Neutrophil (primary cell): ENCODE results near the gene TMCC2.

Experiments
- H3K27ac ChIP-seq: fragments of 200-600 bp; sonication (generic); 2 replicates; pipeline ENCODE4 v1.5.1; 2016; ENCODE audit warnings: mild to moderate bottlenecking, moderate library complexity
- H3K27me3 ChIP-seq: fragments of 200-600 bp; sonication (generic); 2 replicates; pipeline ENCODE4 v1.6.0; 2016; ENCODE audit warnings: mild to moderate bottlenecking
- H3K36me3 ChIP-seq: fragments of 200-600 bp; sonication (generic); 2 replicates; pipeline ENCODE4 v1.5.1; 2017
- H3K4me1 ChIP-seq, 2 experiments: fragments of 200-600 bp in 1 of 2; sonication (generic) in 1 of 2; 1 replicate in 1 of 2; 2 replicates in 1 of 2; pipeline versions ENCODE4 v1.5.1 to v1.6.1; 2013 to 2016; ENCODE audit warnings: low read depth in 1 of 2, low read length in 1 of 2, mild to moderate bottlenecking in 1 of 2, moderate library complexity in 1 of 2; ENCODE audit not compliant: control insufficient read depth in 1 of 2, insufficient read depth in 1 of 2
- H3K4me3 ChIP-seq, 2 experiments: fragments of 200-600 bp in 1 of 2; sonication (generic) in 1 of 2; 1 replicate in 1 of 2; 2 replicates in 1 of 2; pipeline ENCODE4 v1.5.1; 2013 to 2016; ENCODE audit warnings: low read depth in 1 of 2, low read length in 1 of 2, mild to moderate bottlenecking in 1 of 2, moderate library complexity in 1 of 2
- H3K9me3 ChIP-seq: fragments of 200-600 bp; sonication (generic); 2 replicates; pipeline ENCODE4 v1.5.1; 2016
- TF ChIP-seq, protein P1 (sequence below): fragments of 200-600 bp; sonication (generic); IDR thresholded peaks from 2 replicates; pipeline ENCODE4 v1.5.1; 2016; ENCODE audit warnings: antibody characterized with exemption

Gene TMCC2

DNA sequence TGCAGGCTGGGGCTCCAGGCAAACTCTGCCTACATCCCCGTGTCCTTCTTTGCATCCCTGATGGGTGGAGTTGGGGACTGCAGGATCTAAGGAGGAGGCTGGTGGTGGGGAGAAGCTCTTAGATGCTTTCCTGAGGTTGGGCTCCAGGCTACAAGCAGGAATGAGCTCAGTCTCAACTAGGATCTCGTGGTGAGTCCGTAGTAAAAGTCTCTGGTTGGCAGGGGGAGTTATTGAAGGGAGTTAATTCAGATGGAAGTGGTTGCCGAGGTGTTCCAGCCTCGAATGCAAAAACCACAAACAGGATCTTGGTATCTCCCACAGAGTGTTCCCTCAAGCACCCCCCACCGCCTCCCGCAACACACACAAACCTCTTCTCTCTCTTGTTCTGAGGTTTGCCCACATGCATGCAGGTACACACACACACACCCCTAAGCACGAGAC, 35.0 kb downstream of the TMCC2 start:
- Histone ChIP-seq H3K4me3 (no peak overlapping the region), H3K4me1 (peaks cover 44 to 46% of the 10 kb centered on the region in 2 experiments), H3K36me3 (no peaks in the 10 kb centered on the region), H3K27ac (no peak overlapping the region), H3K27me3 (peaks cover 17% of the 10 kb centered on the region), H3K9me3 (no peaks in the 10 kb centered on the region)
- TF ChIP-seq, protein P1, sequence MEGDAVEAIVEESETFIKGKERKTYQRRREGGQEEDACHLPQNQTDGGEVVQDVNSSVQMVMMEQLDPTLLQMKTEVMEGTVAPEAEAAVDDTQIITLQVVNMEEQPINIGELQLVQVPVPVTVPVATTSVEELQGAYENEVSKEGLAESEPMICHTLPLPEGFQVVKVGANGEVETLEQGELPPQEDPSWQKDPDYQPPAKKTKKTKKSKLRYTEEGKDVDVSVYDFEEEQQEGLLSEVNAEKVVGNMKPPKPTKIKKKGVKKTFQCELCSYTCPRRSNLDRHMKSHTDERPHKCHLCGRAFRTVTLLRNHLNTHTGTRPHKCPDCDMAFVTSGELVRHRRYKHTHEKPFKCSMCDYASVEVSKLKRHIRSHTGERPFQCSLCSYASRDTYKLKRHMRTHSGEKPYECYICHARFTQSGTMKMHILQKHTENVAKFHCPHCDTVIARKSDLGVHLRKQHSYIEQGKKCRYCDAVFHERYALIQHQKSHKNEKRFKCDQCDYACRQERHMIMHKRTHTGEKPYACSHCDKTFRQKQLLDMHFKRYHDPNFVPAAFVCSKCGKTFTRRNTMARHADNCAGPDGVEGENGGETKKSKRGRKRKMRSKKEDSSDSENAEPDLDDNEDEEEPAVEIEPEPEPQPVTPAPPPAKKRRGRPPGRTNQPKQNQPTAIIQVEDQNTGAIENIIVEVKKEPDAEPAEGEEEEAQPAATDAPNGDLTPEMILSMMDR, result no peak

DNA sequence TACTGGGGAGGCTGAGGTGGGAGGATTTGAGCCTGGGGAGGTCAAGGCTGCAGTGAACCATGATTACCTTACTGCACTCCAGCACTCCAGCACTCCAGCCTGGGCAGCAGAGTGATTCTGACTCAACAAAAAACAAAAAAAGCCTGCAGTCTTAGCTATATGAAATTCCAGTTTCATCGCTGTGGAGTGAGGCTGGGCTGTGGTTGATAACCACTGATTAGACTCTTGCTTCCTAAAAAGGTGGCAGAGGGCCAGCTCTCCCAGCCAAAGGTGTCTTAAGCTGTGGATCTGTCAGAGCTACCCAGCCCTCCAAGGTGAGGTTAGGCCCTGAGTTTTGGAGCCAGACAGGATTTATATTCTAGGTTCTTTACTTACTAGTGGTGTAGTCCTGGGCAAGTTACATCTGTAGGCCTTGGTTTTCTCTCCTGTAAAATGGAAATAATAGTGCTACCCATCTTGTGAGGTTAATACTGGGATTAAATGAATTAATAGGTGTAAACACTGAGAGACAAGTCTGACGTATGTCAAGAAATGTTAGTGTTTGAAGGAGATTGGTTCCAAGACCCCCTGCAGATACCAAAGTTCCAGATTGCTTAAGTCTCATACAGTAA, 35.9 kb downstream of the TMCC2 start:
- H3K4me1 ChIP-seq, result peaks cover 42% of the 10 kb centered on the region in 2 experiments
- no peak overlapping the region for H3K27ac ChIP-seq
- no peaks in the 10 kb centered on the region for H3K36me3 ChIP-seq
- no peak overlapping the region for H3K4me3 ChIP-seq
- TF ChIP-seq, protein P1, result no peak
- H3K27me3 ChIP-seq, result peaks cover 17% of the 10 kb centered on the region
- H3K9me3 ChIP-seq, result no peaks in the 10 kb centered on the region

DNA sequence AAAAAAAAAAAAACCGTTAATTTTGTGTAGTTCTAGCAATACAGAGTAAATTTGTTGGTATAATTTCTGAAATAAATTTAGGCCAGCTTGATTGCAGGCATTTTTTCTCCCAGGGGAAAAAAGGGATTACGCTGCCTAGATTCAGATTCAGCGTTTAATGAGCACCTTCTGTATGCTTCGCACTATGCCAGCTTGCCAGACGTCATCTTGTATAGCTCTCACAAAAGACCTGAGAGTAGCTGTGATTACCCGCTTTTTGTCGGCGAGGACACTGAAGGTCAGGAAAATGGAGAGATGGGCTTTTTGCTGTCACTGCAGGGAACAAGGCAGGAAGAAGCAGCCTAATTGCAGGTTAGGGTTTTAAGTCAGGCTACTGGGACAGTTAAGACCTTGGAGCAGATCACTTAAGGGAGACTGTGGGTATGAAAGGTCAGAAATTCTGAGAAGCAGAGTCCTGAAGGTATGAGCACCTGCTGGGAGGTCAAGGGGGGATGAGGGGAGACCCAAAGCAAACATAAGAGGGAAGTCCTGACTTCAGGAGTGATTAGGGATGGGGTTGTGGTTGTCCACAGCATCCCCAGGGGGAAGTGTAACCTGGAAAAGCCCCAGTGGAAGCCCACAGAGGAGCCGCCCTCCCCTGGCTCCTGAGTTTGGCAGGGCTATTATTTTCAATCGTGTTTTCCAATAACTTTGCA, 39.0 kb downstream of the TMCC2 start:
- no peaks in the 10 kb centered on the region for H3K9me3 ChIP-seq
- peaks cover 17% of the 10 kb centered on the region for H3K27me3 ChIP-seq
- TF ChIP-seq, protein P1, result no peak
- no peak overlapping the region for H3K27ac ChIP-seq
- H3K36me3 ChIP-seq, result no peaks in the 10 kb centered on the region
- no peak overlapping the region for H3K4me3 ChIP-seq
- peaks cover 21 to 25% of the 10 kb centered on the region in 2 experiments for H3K4me1 ChIP-seq

DNA sequence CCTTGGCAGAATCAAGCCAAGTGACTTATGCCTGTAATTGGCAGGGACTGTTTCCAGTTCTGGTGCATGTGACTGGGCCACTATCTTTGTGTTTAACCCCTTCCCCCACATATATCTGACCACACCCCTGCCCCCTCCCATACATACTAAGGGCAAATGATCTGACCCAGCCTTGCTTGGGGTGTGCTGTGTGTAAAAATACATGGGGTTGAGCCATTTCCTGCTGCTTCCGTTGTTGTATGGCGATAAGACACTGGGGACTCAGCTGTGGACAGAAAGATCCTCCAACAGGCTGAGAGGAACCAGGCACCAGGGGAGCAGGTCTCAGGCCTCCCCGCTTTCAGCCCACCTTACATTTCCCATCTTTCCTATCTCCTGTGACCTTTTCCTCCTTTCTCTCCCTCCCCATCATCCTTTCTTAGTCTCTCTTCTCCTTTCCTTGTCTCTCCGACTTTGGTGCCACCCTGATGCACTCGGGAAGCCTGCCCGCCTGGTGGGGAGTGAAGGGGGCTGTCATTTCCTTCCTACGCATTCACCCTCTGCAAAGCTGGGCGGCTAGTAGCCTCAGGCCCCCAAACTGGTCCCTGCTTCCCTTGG, 39.7 kb downstream of the TMCC2 start:
- no peak overlapping the region for H3K27ac ChIP-seq
- no peaks in the 10 kb centered on the region for H3K9me3 ChIP-seq
- H3K4me3 ChIP-seq, result no peak overlapping the region
- no peaks in the 10 kb centered on the region for H3K36me3 ChIP-seq
- TF ChIP-seq, protein P1, result no peak
- H3K4me1 ChIP-seq, result peaks cover 19 to 21% of the 10 kb centered on the region in 2 experiments
- H3K27me3 ChIP-seq, result peaks cover 11% of the 10 kb centered on the region

DNA sequence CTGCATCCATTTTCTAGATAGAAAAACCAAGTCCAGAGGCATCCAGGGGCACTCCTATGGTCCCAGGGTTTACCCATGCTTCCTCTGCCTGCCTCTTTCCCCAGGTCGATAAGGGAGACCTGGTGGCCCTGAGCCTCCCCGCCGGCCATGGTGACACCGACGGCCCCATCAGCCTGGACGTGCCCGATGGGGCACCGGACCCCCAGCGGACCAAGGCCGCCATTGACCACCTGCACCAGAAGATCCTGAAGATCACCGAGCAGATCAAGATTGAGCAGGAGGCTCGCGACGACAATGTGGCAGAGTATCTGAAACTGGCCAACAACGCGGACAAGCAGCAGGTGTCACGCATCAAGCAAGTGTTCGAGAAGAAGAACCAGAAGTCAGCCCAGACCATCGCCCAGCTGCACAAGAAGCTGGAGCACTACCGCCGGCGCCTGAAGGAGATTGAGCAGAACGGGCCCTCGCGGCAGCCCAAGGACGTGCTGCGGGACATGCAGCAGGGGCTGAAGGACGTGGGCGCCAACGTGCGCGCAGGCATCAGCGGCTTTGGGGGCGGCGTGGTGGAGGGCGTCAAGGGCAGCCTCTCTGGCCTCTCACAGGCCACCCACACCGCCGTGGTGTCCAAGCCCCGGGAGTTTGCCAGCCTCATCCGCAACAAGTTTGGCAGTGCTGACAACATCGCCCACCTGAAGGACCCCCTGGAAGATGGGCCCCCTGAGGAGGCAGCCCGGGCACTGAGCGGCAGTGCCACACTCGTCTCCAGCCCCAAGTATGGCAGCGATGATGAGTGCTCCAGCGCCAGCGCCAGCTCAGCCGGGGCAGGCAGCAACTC, 41.3 kb downstream of the TMCC2 start:
- no peaks in the 10 kb centered on the region for H3K36me3 ChIP-seq
- no peaks in the 10 kb centered on the region for H3K9me3 ChIP-seq
- TF ChIP-seq, protein P1, result no peak
- H3K4me3 ChIP-seq, result no peak overlapping the region
- H3K4me1 ChIP-seq, result peaks cover 16 to 21% of the 10 kb centered on the region in 2 experiments
- H3K27ac ChIP-seq, result no peak overlapping the region
- no peaks in the 10 kb centered on the region for H3K27me3 ChIP-seq
